Measurements from ENCODE around the gene MARCHF6. TPM values are rescaled to one million over a fixed set of nuclear protein-coding genes. Genes with fewer than 3 reads are reported as not detected.

MARCHF6 gene
- total and polyA plus RNA-seq, 9 of the 15 experiments (the other 6 are each of a cell fraction or from before 2014, with no cell fraction given): 74.1 to 456 (median 116) TPM

- TF ChIP-seq FOXK2 (conservative IDR thresholded peaks at IDR 0.05 in 1 of 2, IDR thresholded peaks at IDR 0.05 in 1 of 2; ENCODE audit: low read depth in 2 of 2): peak; percentile 86 to 92
- TF ChIP-seq ZBTB11 (CRISPR knock-in tag; IDR thresholded peaks at IDR 0.05): 0 out of 6 replicates have a peak, but pooled peaks of 1 of the 3 experiments have one; percentile 27
- TF ChIP-seq SAFB2 (IDR thresholded peaks at IDR 0.05; ENCODE audit: borderline replicate concordance, low read depth, low read length, severe bottlenecking): no peak
- TF ChIP-seq ZBTB8A (IDR thresholded peaks at IDR 0.05; ENCODE audit: partially characterized antibody): no peak
- TF ChIP-seq REST (IDR thresholded peaks at IDR 0.05; ENCODE audit: borderline replicate concordance): no peak
- TF ChIP-seq REST (CRISPR knock-in tag; IDR thresholded peaks at IDR 0.05; ENCODE audit: low read depth): no peak
- TF ChIP-seq ETV5 (CRISPR knock-in tag; IDR thresholded peaks at IDR 0.05; ENCODE audit: low read depth): no peak; the same call in 1 of the 2 replicates
- TF ChIP-seq SIN3B (IDR thresholded peaks at IDR 0.05; ENCODE audit: low read depth): peak; percentile 62
- TF ChIP-seq RAD51 (IDR thresholded peaks at IDR 0.05; ENCODE audit: borderline replicate concordance, low read depth): no peak
- no peak for TF ChIP-seq MCM2 (IDR thresholded peaks at IDR 0.05; ENCODE audit: low read depth)
- TF ChIP-seq CCAR2 (IDR thresholded peaks at IDR 0.05; ENCODE audit: low read depth, low read length): no peak
- TF ChIP-seq, protein P1, sequence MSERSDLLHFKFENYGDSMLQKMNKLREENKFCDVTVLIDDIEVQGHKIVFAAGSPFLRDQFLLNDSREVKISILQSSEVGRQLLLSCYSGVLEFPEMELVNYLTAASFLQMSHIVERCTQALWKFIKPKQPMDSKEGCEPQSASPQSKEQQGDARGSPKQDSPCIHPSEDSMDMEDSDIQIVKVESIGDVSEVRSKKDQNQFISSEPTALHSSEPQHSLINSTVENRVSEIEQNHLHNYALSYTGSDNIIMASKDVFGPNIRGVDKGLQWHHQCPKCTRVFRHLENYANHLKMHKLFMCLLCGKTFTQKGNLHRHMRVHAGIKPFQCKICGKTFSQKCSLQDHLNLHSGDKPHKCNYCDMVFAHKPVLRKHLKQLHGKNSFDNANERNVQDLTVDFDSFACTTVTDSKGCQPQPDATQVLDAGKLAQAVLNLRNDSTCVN (CRISPR knock-in tag; IDR thresholded peaks at IDR 0.05): no peak
- TF ChIP-seq GABPA (tag; conservative IDR thresholded peaks at IDR 0.05; ENCODE audit: low read depth): no peak; the same call in 1 of the 2 replicates
Observed at GRCh38 chr5:10354048-10354872, 765 bp downstream of the MARCHF6 start (continued).
